K562 (cell line): ENCODE results near the gene HDGFL2. TPM values are rescaled to one million over a fixed set of nuclear protein-coding genes. Genes with fewer than 3 reads are reported as not detected.

Source experiments
- ATAC-seq: fragments of 200-7000 bp; cut with Tn5 transposase; 3 replicates; pipeline ENCODE4 v1.9.1; 2020; ENCODE audit warnings: moderate library complexity
- BruUV-seq: library from RNA; stranded (reverse); fragments of 400-500 nt; replicated peaks from 2 replicates; lab custom pipeline; 2021; lab: Mats Ljungman, UMichigan
- CTCF ChIA-PET: fragments of 300-600 bp; formaldehyde crosslinking; extraction: SDS; loops from one replicate; lab custom pipeline; 2021; ENCODE audit warnings: low intra/inter-chr PET ratio; lab: Yijun Ruan, JAX
- POLR2A ChIA-PET: fragments of 300-600, 350-650 bp; sonication (Branson Sonifier 250); formaldehyde crosslinking; extraction: SDS; loops from one replicate; lab custom pipeline; 2021; ENCODE audit warnings: antibody characterized with exemption, inconsistent platforms; lab: Yijun Ruan, JAX
- DNase-seq, 4 experiments: peaks; one replicate each; pipeline versions ENCODE4 v3.0.0 to v3.0.0-alpha.2; 2011 to 2018; ENCODE audit warnings: low spot score in 3 of 4, mixed read lengths in 3 of 4; ENCODE audit errors: extremely low read depth in 1 of 4
- FAIRE-seq: peaks from 2 replicates; lab custom pipeline; 2011; peaks lifted over from hg19 to GRCh38; lab: Jason Lieb, UNC
- H2AFZ ChIP-seq: 2 replicates; pipeline ENCODE4 v1.6.0; 2011; ENCODE audit warnings: low read depth, low read length, control low read depth, inconsistent platforms
- H3K27ac ChIP-seq: fragments of 200-600 bp; 3 replicates; pipeline ENCODE4 v1.8.0; 2011; ENCODE audit warnings: low read depth, mild to moderate bottlenecking, control low read depth, inconsistent platforms, low read length, moderate library complexity, mixed read lengths; ENCODE audit errors: extremely low read depth
- H3K27me3 ChIP-seq, 2 experiments: fragments of 300-600 bp in 1 of 2; 2 replicates in 1 of 2; 3 replicates in 1 of 2; pipeline versions ENCODE4 v1.6.0 to v1.8.0; 2011; ENCODE audit warnings: inconsistent platforms in 2 of 2, low read length in 2 of 2, mild to moderate bottlenecking in 1 of 2, mixed read lengths in 1 of 2, moderate library complexity in 1 of 2; ENCODE audit not compliant: control insufficient read depth in 2 of 2, insufficient read depth in 2 of 2
- H3K36me3 ChIP-seq: fragments of 300-600 bp; 3 replicates; pipeline ENCODE4 v1.8.0; 2011; ENCODE audit warnings: mild to moderate bottlenecking, low read length, inconsistent platforms; ENCODE audit not compliant: control insufficient read depth, insufficient read depth
- H3K4me1 ChIP-seq, 2 experiments: fragments of 200-600 bp in 1 of 2; replicated peaks in 1 of 2; 2 replicates in 1 of 2; 3 replicates in 1 of 2; pipeline versions ENCODE4 v1.5.1 to v1.8.0; 2011; ENCODE audit warnings: inconsistent platforms in 2 of 2, low read length in 2 of 2, mild to moderate bottlenecking in 1 of 2, mixed read lengths in 1 of 2, moderate library complexity in 1 of 2; ENCODE audit not compliant: control insufficient read depth in 2 of 2, insufficient read depth in 2 of 2
- H3K4me2 ChIP-seq: 2 replicates; pipeline ENCODE4 v1.6.1; 2011; ENCODE audit warnings: low read length, control low read depth, inconsistent platforms, mixed read lengths; ENCODE audit not compliant: insufficient read depth
- H3K4me3 ChIP-seq: fragments of 200-600 bp; sonication (generic), shearing (Covaris generic); 2 replicates; pipeline ENCODE4 v1.5.1; 2016; ENCODE audit warnings: control low read depth, inconsistent platforms
- H3K79me2 ChIP-seq: fragments of 200-600 bp; 3 replicates; pipeline ENCODE4 v1.8.0; 2011; ENCODE audit warnings: low read length, inconsistent platforms; ENCODE audit not compliant: control insufficient read depth, insufficient read depth
- H3K9ac ChIP-seq, 2 experiments: 2 replicates each; pipeline versions ENCODE4 v1.6.0 to v1.6.1; 2011; ENCODE audit warnings: low read depth in 2 of 2, low read length in 2 of 2, control low read depth in 1 of 2, inconsistent platforms in 1 of 2, mild to moderate bottlenecking in 1 of 2, mixed read lengths in 1 of 2; ENCODE audit not compliant: insufficient read depth in 1 of 2
- H3K9me1 ChIP-seq: one replicate; pipeline ENCODE4 v1.6.0; 2011; ENCODE audit warnings: inconsistent platforms, mild to moderate bottlenecking, low read length, moderate library complexity; ENCODE audit not compliant: control insufficient read depth, insufficient read depth
- H3K9me3 ChIP-seq: replicated peaks from 2 replicates; pipeline ENCODE4 v1.5.1; 2011; ENCODE audit warnings: low read depth, low read length, inconsistent platforms; ENCODE audit not compliant: control insufficient read depth, insufficient read depth
- H4K20me1 ChIP-seq: replicated peaks from 2 replicates; pipeline ENCODE4 v1.6.1; 2011; ENCODE audit warnings: low read length, inconsistent platforms, mixed read lengths; ENCODE audit not compliant: control insufficient read depth, insufficient read depth
- ARID1B ChIP-seq: fragments of 450-650 bp; IDR thresholded peaks from 2 replicates; pipeline ENCODE4 v1.6.1; 2016; ENCODE audit warnings: antibody characterized with exemption, mild to moderate bottlenecking, inconsistent platforms
- BCLAF1 ChIP-seq, 2 experiments: fragments of 450-650 bp in 1 of 2; IDR thresholded peaks; 2 replicates each; pipeline ENCODE4 v1.6.1; 2011 to 2017; ENCODE audit warnings: low read depth in 2 of 2, antibody characterized with exemption in 1 of 2, borderline replicate concordance in 1 of 2, low read length in 1 of 2, mild to moderate bottlenecking in 1 of 2, mixed read lengths in 1 of 2; ENCODE audit not compliant: control insufficient read depth in 1 of 2
- HDAC6 ChIP-seq: IDR thresholded peaks from 2 replicates; pipeline ENCODE4 v1.6.1; 2012; ENCODE audit warnings: low read depth, mild to moderate bottlenecking, control low read depth, inconsistent platforms, low read length, moderate library complexity
- IFI16 ChIP-seq: fragments of 250-450 bp; sonication (Bioruptor Pico); IDR thresholded peaks from 2 replicates; pipeline ENCODE4 v2.1.2; 2022; ENCODE audit warnings: mild to moderate bottlenecking, inconsistent platforms
- L3MBTL2 ChIP-seq: fragments of 450-650 bp; IDR thresholded peaks from 2 replicates; pipeline ENCODE4 v1.6.1; 2016; ENCODE audit warnings: mild to moderate bottlenecking, moderate library complexity
- MCM5 ChIP-seq: fragments of 450-650 bp; IDR thresholded peaks from 2 replicates; pipeline ENCODE4 v1.6.1; 2016; ENCODE audit warnings: low read depth
- NR2C2 ChIP-seq, 2 experiments: fragments of 200-800 bp in 1 of 2; sonication (Bioruptor generic) in 1 of 2; sonication (generic) in 1 of 2; formaldehyde crosslinking in 1 of 2; IDR thresholded peaks; 2 replicates each; pipeline versions ENCODE4 v1.6.1 to v1.8.0; 2016 to 2022; ENCODE audit warnings: mild to moderate bottlenecking in 1 of 2, missing compliant biosample characterization in 1 of 2, missing genetic modification characterization in 1 of 2, missing genetic modification reagents in 1 of 2
- PCBP2 ChIP-seq: fragments of 200-400 bp; formaldehyde crosslinking; IDR thresholded peaks from 2 replicates; pipeline ENCODE4 v1.6.1; 2018; ENCODE audit warnings: low read length, low read depth, mild to moderate bottlenecking, moderate library complexity; ENCODE audit not compliant: poor library complexity, severe bottlenecking
- PHB2 ChIP-seq: fragments of 450-650 bp; IDR thresholded peaks from 2 replicates; pipeline ENCODE4 v1.6.1; 2017; ENCODE audit warnings: low read depth
- RREB1 ChIP-seq: fragments of 250-450 bp; sonication (Bioruptor Pico); IDR thresholded peaks from 2 replicates; pipeline ENCODE4 v1.4.0; 2020
- SLC30A9 ChIP-seq: fragments of 250-450 bp; sonication (Bioruptor Pico); IDR thresholded peaks from 2 replicates; pipeline ENCODE4 v1.8.0; 2022; ENCODE audit warnings: mild to moderate bottlenecking, moderate library complexity
- ZFPM2 ChIP-seq: fragments of 250-450 bp; sonication (Bioruptor Pico); IDR thresholded peaks from 2 replicates; pipeline ENCODE4 v1.5.1; 2022; ENCODE audit warnings: mild to moderate bottlenecking
- ZNF76 ChIP-seq: fragments of 250-450 bp; sonication (Bioruptor Pico); IDR thresholded peaks from 2 replicates; pipeline ENCODE4 v1.4.0; 2020; ENCODE audit warnings: mild to moderate bottlenecking, moderate library complexity, borderline replicate concordance
- WGBS: fragments of 100-300 bp; shearing (Covaris generic); methylation state at CpG from one replicate; pipeline ENCODE4 v1.1.6; 2016; ENCODE audit warnings: low coverage, mixed read lengths; ENCODE audit not compliant: insufficient coverage; ENCODE audit errors: missing lambda C conversion rate; 5-methylcytosine and 5-hydroxymethylcytosine counted together
- in situ Hi-C: fragments of 300-500 bp; cut with MboI; formaldehyde crosslinking; loops from 4 replicates; pipeline ENCODE4 v1.15.0; 2018; ENCODE audit warnings: inconsistent platforms, mixed read lengths
- intact Hi-C: fragments of 100-400 bp; cut with micrococcal nuclease; formaldehyde crosslinking; loops from 2 replicates; pipeline ENCODE4 v1.14.2; 2022
- polyA plus RNA-seq, 8 experiments: library from polyadenylated mRNA; depleted of rRNA in 4 of 8; stranded (reverse) in 5 of 8; unstranded in 3 of 8; fragments of >200 nt; fragmentation: Nextera tagmentation in 2 of 8; fragmentation: Illumina TruSeq in 1 of 8; extraction: Ambion mirVana in 2 of 8; extraction: Trizol in 1 of 8; gene quantifications; 2 replicates each; pipeline versions ENCODE4 v1.2.1 to v1.2.3, GENCODE V29; 2011 to 2014; ENCODE audit warnings: inconsistent platforms in 1 of 8, missing spikeins in 1 of 8
- total RNA-seq, 7 experiments: library from RNA; depleted of rRNA in 6 of 7; stranded (reverse); fragments of >200 nt in 6 of 7; fragmentation: Illumina TruSeq in 2 of 7; extraction: Trizol in 2 of 7; gene quantifications; 2 replicates each; pipeline versions ENCODE4 v1.2.1 to v1.2.3, GENCODE V29; 2011 to 2021; ENCODE audit warnings: low replicate concordance in 1 of 7

The HDGFL2 gene
- total and polyA plus RNA-seq, 9 of the 15 experiments (the other 6 are each of a cell fraction or from before 2014, with no cell fraction given) = 0.13 to 61.7 (median 16.0) TPM

GRCh38 chr19:4429771-4430171, 42.3 kb upstream of the HDGFL2 start (continued):
- TF ChIP-seq L3MBTL2 = no peak
- no peak for TF ChIP-seq ARID1B
- no peak for TF ChIP-seq HDAC6
- TF ChIP-seq PCBP2 = no peak
- TF ChIP-seq ZNF76 = no peak
- TF ChIP-seq, all 486 proteins: peak for 0

- TF ChIP-seq ZFPM2 (CRISPR knock-in tag) (no peak), MCM5 (no peak), SLC30A9 (CRISPR knock-in tag) (no peak), RREB1 (no peak), PHB2 (no peak), NR2C2 (CRISPR knock-in tag; IDR thresholded peaks at IDR 0.05) (no peak), NR2C2 (tag; IDR thresholded peaks at IDR 0.05) (no peak), IFI16 (no peak), BCLAF1 (IDR thresholded peaks at IDR 0.05; ENCODE audit: borderline replicate concordance in 1 of 2, control insufficient read depth in 1 of 2, low read depth in 2 of 2, low read length in 1 of 2) (no peak)
- Histone ChIP-seq H3K9me1 (no peaks in the 10 kb centered on the region), H2AFZ (no peak overlapping the region), H3K9me3 (no peaks in the 10 kb centered on the region), H3K27me3 (no peaks in the 10 kb centered on the region), H3K9ac (no peak overlapping the region), H3K4me1 (peaks cover 0 to 2% of the 10 kb centered on the region in 2 experiments; a peak in 1 of 5 replicates), H4K20me1 (no peaks in the 10 kb centered on the region), H3K36me3 (peaks cover 84% of the 10 kb centered on the region; the same call in 2 of the 3 replicates), H3K4me3 (no peak overlapping the region), H3K27ac (no peak overlapping the region), H3K79me2 (no peaks in the 10 kb centered on the region), H3K4me2 (no peak overlapping the region)
- 96% methylated on average over 11 of the region's 12 CpGs for WGBS
- no peak for DNase-seq
- no TSS peak for BruUV-seq
- intact Hi-C loops (no loop called here), in situ Hi-C loops (no loop called here)
- ChIA-PET CTCF (no interaction called here), POLR2A (no interaction called here)
- ATAC-seq = no peak
- no peak for FAIRE-seq
Measured at GRCh38 chr19:4430760-4431159, 41.3 kb upstream of the HDGFL2 start.
